HG02870 (cell line): Measurements from ENCODE around the gene KANK3.
A peak's percentile ranks its signal among the peaks of the same experiment; 100 is the strongest.
"Not testable (repeated sequence)": the region's sequence is repeated elsewhere in the genome, so short reads cannot be mapped to it uniquely, and the experiment has no call there.

Source experiments
- ATAC-seq: cut with Tn5 transposase; IDR thresholded peaks from one replicate; pipeline ENCODE4 v1.9.1; 2021; ENCODE audit warnings: mild to moderate bottlenecking, moderate library complexity; ENCODE audit not compliant: unreplicated experiment

Gene KANK3

DNA sequence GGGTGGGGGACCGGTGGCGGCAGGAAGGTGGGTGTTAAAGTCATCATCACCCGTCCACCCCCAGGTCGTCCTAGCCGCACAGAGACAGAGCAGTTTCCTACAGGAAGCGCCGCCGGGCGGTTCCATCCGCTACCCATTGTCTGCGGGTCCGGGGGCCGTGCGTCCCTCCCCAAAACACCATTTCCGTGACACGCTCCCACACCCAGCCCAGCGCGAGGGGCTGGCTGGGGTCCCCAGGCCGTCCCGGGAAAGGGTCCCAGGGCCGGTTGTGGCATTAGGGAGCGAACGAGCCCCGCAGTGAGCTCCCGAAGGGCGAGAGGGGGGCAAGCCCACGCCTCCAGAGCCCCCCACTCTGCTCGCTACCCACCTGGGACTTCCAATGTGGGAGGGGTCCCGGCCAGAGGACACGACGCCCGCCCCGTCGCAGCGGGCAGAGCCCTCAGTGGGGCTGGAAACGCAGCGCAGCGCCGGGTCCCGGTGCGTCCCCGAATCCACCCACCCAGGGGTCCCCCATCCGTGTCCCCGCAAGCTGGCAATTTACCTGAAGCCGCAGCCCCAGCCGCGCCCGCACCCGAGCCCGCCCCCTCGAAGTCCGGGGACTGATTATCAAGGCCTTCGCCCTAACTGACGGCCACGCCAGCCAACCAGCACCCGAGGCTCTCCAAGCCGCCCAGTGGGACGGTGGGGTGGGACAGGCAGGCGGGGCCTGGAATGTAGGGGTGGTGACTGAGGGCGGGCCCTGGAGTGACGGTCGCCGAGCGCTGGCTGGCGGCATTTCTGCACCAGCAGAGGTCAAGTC is at the start of gene KANK3:
Gene KANK3 (minus strand): TSS at position 579 of the 799 bp plus-strand sequence. CDS start 5,434 bp downstream, outside the sequence.
- peak; percentile 70 for ATAC-seq

GRCh38 chr19:8392017-8392591 is 49.0 kb upstream of the KANK3 start:
- ATAC-seq: no peak

DNA sequence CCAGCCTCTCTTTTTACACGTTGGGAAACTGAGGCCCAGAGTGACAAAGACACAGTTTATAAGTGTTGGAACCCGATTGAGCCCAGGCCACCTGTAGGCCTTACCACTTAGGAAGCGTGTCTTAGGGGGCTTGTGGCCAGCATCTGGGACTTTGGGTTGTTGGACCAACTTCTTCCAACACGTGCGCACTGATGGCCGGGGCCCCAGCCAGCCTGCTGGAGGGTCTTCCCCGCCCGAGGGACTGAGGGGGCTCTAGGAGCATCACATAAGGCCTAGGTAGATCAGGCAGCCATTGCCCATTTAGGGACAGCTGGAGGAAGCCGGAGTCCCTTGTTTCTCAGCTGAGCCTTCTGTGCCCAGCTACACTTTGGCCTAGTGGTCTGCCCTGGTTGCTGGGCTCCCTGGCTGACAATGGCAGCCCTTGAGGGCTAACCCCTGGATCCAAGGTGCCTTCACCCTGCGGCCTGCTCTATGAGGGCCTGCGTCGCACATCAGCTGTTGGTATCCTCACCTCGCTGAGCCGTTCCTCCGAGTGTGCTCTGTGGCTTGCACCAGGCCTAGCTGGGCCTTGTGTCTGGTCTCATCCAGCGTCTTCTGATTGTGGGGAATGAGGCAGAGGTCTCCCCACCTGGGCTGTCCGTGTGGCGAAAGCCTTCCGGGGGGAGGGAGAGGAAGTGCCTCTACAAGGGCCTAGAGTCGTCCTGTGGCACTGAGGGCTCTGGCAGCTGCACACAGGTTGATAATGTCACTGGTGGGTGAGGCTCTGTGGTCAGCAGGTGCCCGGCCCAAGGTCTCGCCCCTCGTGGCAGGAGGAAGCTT is 48.3 kb upstream of the KANK3 start:
- no peak for ATAC-seq

- peak; percentile 33 for ATAC-seq
Measured at GRCh38 chr19:8390617-8390981, 47.5 kb upstream of the KANK3 start.

- peak; percentile 88 for ATAC-seq
Measured at GRCh38 chr19:8389891-8390616, 47.0 kb upstream of the KANK3 start, which contains the start of gene RAB11B. Gene RAB11B (plus strand): TSS chr19:8390360. CDS start chr19:8390417, 57 bp downstream.

- no peak for ATAC-seq
Measured at GRCh38 chr19:8388612-8388958, 45.5 kb upstream of the KANK3 start.

DNA sequence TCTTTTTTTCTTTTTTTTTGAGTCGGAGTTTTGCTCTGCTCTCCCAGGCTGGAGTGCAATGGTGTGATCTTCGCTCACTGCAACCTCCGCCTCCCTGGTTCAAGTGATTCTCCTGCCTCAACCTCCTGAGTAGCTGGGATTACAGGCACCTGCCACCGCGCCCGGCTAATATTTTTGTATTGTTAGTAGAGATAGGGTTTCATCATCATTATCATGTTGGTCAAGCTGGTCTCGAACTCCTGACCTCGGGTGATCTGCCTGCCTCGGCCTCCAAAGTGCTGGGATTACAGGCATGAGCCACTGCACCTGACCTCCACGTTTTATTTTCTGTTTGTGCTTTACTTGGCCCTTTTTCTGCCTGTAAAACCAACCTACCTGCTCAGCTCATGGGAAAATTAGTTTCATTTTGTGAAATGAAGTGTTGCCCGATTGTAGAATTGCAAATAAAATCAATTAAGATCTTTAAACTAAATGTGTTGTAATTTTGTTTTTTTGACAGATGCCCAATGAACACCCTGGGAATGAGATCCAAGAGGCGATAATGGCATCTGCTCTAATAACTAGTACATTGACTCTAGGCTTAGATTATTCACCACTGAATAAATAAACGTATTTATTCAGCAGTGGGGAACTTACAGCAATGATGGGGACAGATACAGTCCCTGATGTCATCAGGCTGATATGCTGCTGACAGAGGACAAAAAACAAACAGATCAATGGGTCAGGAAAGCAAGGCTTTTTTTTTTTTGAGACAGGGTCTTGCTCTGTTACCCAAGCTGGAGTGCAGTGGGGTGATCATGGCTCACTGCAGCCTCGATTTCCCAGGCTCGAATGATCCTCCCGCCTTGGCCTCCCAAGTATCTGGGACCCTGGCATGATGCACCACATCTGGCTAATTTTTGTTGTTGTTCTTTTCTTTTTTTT is 44.9 kb upstream of the KANK3 start:
- ATAC-seq: no peak

GRCh38 chr19:8386990-8387389 is 43.9 kb upstream of the KANK3 start:
- ATAC-seq: no peak

DNA sequence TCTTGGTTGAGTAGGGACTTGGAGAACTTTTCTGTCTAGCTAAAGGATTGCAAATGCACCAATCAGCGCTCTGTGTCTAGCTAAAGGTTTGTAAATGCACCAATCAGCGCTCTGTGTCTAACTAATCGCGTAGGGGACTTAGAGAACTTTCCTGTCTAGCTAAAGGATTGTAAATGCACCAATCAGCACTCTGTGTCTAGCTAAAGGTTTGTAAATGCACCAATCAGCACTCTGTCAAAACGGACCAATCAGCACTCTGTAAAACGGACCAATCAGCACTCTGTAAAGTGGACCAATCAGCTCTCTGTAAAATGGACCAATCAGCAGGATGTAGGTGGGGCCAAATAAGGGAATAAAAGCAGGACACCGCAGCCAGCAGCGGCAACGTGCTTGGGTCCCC is 43.4 kb upstream of the KANK3 start:
- ATAC-seq: not testable (repeated sequence)

DNA sequence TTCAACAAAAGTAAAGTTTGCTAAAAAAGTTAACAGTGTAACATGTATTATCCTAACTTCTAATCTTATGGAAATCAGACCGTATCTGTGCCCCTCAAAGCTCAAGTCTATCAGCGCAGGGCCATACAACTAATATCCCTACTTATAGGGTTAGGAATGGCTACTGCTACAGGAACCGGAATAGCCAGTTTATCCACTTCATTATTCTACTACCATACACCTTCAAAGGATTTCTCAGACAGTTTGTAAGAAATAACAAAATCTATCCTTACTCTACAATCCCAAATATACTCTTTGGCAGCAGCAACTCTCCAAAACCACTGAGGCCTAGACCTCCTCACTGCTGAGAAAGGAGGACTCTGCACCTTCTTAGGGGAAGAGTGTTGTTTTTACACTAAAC is 42.5 kb upstream of the KANK3 start:
- not testable (repeated sequence) for ATAC-seq

DNA sequence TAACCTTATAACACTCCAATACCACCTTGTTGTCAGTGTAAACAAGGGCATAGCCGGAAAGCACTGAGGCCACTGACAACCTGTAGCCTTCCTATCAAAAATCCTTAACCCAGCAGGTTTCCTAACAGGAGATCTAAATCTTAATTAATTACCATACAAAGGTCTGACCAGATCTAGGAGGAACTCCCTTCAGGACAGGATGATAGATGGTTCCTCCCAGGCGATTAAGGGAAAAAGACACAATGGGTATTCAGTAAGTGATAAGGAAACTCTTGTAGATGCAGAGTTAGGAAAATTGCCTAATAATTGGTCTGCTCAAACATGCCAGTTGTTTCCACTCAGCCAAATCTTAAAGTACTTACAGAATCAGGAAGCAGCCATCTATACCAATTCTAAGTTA is 42.0 kb upstream of the KANK3 start:
- not testable (repeated sequence) for ATAC-seq

DNA sequence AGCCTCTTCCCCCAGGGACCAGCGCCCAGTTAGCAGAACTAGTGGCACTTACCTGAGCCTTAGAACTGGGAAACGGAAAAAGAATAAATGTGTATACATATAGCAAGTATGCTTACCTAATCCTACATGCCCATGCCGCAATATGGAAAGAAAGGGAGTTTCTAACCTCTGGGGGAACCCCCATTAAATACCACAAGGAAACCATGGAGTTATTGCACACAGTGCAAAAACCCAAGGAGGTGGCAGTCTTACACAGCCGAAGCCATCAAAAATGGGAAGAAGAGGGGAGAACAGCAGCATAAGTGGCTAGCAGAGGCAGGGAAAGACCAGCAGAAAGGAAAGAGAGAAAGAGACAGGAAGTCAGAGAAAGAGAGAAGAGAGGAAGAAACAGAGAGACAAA is 41.5 kb upstream of the KANK3 start:
- ATAC-seq: not testable (repeated sequence)

GRCh38 chr19:8379156-8379891 is 36.3 kb upstream of the KANK3 start:
- ATAC-seq: not testable (repeated sequence)

DNA sequence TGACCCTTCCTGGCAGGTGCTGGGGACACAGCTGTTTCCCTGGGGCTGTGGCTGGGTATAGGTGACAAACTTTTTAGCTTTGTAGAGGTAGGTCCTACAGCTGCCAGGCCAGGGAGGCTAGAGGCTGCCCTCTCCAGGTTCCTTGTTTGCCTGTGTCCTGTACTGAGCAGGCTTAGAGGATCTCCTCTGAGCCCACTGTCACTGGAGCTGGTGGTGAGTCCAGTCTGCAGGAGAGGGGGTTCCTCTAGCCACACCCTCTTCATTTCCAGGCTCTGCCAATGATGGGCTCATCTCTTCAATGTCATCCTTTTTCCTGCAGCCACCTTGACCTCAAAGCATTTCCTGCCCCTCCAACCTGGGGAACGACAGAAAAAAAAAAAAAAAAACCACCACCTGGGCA is 34.5 kb upstream of the KANK3 start:
- ATAC-seq: no peak

- not testable (repeated sequence) for ATAC-seq
Measured at GRCh38 chr19:8376373-8376974, 33.4 kb upstream of the KANK3 start.

DNA sequence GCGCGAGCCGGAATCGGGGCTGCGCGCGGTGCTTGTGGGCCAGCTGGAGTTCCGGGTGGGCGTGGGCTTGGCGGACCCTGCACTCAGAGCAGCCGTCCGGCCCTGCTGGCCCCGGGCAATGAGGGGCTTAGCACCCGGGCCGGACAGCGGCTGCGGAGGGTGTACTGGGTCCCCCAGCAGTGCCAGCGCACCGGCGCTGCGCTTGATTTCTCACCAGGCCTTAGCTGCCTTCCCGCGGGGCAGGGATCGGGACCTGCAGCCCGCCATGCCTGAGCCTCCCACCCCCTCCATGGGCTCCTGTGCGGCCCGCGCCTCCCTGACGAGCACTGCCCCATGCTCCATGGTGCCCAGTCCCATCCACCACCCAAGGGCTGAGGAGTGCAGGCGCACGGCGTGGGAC is 32.7 kb upstream of the KANK3 start:
- ATAC-seq: not testable (repeated sequence)

GRCh38 chr19:8373867-8374813 is 31.1 kb upstream of the KANK3 start:
- ATAC-seq: no peak
